GM19328 (cell line): ENCODE results near the gene MTRF1L.
A peak's percentile ranks its signal among the peaks of the same experiment; 100 is the strongest.

Source experiments
- ATAC-seq: cut with Tn5 transposase; IDR thresholded peaks from one replicate; pipeline ENCODE4 v1.9.1; 2021; ENCODE audit warnings: mild to moderate bottlenecking, moderate library complexity; ENCODE audit not compliant: unreplicated experiment

MTRF1L gene

GRCh38 chr6:153002613-153003365, at the start of gene MTRF1L:
MTRF1L (minus strand) TSS chr6:153002709; CDS start chr6:153002685, 24 bp downstream.
- ATAC-seq, result peak; percentile 94

GRCh38 chr6:153051801-153052200, 49.3 kb upstream of the MTRF1L start:
- no peak for ATAC-seq

- no peak for ATAC-seq
Measured at GRCh38 chr6:153048631-153049030, 46.1 kb upstream of the MTRF1L start.

- no peak for ATAC-seq
Measured at GRCh38 chr6:153047386-153047785, 44.9 kb upstream of the MTRF1L start.

GRCh38 chr6:153045271-153045670, 42.8 kb upstream of the MTRF1L start:
- ATAC-seq, result no peak

GRCh38 chr6:153044295-153044694, 41.8 kb upstream of the MTRF1L start:
- ATAC-seq, result no peak

- ATAC-seq, result no peak
Measured at GRCh38 chr6:153043719-153044118, 41.2 kb upstream of the MTRF1L start.

GRCh38 chr6:153038378-153039057, 36.0 kb upstream of the MTRF1L start:
- no peak for ATAC-seq

- ATAC-seq, result no peak
Measured at GRCh38 chr6:153034139-153034538, 31.6 kb upstream of the MTRF1L start.

- no peak for ATAC-seq
Measured at GRCh38 chr6:153032255-153032882, 29.9 kb upstream of the MTRF1L start.

GRCh38 chr6:153031335-153031955, 28.9 kb upstream of the MTRF1L start:
- no peak for ATAC-seq

- ATAC-seq, result no peak
Measured at GRCh38 chr6:153028963-153029362, 26.5 kb upstream of the MTRF1L start.

GRCh38 chr6:153028286-153028685, 25.8 kb upstream of the MTRF1L start:
- no peak for ATAC-seq

- ATAC-seq, result no peak
Measured at GRCh38 chr6:153027480-153027879, 25.0 kb upstream of the MTRF1L start.

- ATAC-seq, result no peak
Measured at GRCh38 chr6:153024709-153025017, 22.2 kb upstream of the MTRF1L start.

GRCh38 chr6:153023977-153024708, 21.6 kb upstream of the MTRF1L start:
- ATAC-seq, result peak; percentile 100

GRCh38 chr6:153018355-153018754, 15.8 kb upstream of the MTRF1L start:
- no peak for ATAC-seq

GRCh38 chr6:153016846-153017245, 14.3 kb upstream of the MTRF1L start:
- no peak for ATAC-seq

- ATAC-seq, result no peak
Measured at GRCh38 chr6:153015094-153015640, 12.7 kb upstream of the MTRF1L start.

- no peak for ATAC-seq
Measured at GRCh38 chr6:153013438-153013837, 10.9 kb upstream of the MTRF1L start.

- ATAC-seq, result no peak
Measured at GRCh38 chr6:153012856-153013255, 10.3 kb upstream of the MTRF1L start.
